OCI-LY3 (cell line): ENCODE data around the gene CDNF.

Experiments
- H2AFZ ChIP-seq: fragments of 200-600, 300-600 bp; shearing (Covaris generic); 2 replicates; pipeline ENCODE4 v1.6.0; 2014; ENCODE audit warnings: antibody characterized with exemption, low read depth, low read length
- H3K27ac ChIP-seq: fragments of 200-600, 300-600 bp; sonication (generic); 2 replicates; pipeline ENCODE4 v1.5.1; 2014; ENCODE audit warnings: mild to moderate bottlenecking, low read length, moderate library complexity, mixed read lengths
- H3K27me3 ChIP-seq: fragments of 200-600, 300-600 bp; sonication (generic); 2 replicates; pipeline ENCODE4 v1.6.1; 2014; ENCODE audit warnings: low read depth, low read length, mixed read lengths
- H3K36me3 ChIP-seq: fragments of 200-600, 300-600 bp; sonication (generic); replicated peaks from 2 replicates; pipeline ENCODE3; 2014; ENCODE audit warnings: low read depth, low read length, mixed read lengths
- H3K4me1 ChIP-seq: fragments of 300-600, 200-600 bp; sonication (generic); 2 replicates; pipeline ENCODE4 v1.6.1; 2014; ENCODE audit warnings: low read length, mixed read lengths
- H3K4me2 ChIP-seq: fragments of 200-600, 300-600 bp; sonication (generic); 2 replicates; pipeline ENCODE4 v1.6.1; 2014; ENCODE audit warnings: low read length, mixed read lengths
- H3K4me3 ChIP-seq: fragments of 300-600, 200-600 bp; sonication (generic); 2 replicates; pipeline ENCODE4 v1.5.1; 2014; ENCODE audit warnings: antibody characterized with exemption, mild to moderate bottlenecking, low read length, moderate library complexity
- H3K79me2 ChIP-seq: fragments of 300-600, 200-600 bp; shearing (Covaris generic); 2 replicates; pipeline ENCODE4 v1.6.1; 2014; ENCODE audit warnings: mild to moderate bottlenecking, low read length, mixed read lengths
- H3K9ac ChIP-seq: fragments of 300-600, 200-600 bp; shearing (Covaris generic); 2 replicates; pipeline ENCODE4 v1.6.0; 2014; ENCODE audit warnings: mild to moderate bottlenecking, low read length, moderate library complexity
- H3K9me3 ChIP-seq: fragments of 200-600, 300-600 bp; shearing (Covaris generic); 2 replicates; pipeline ENCODE4 v1.6.1; 2014; ENCODE audit warnings: low read length, mixed read lengths; ENCODE audit not compliant: insufficient read depth
- H4K20me1 ChIP-seq: fragments of 200-600, 300-600 bp; sonication (generic); 2 replicates; pipeline ENCODE4 v1.6.1; 2016; ENCODE audit warnings: low read length, mixed read lengths; ENCODE audit not compliant: insufficient read depth
- CTCF ChIP-seq: fragments of 200-600, 300-600 bp; sonication (generic); IDR thresholded peaks from 2 replicates; pipeline ENCODE4 v1.5.1; 2014; ENCODE audit warnings: antibody characterized with exemption, low read length, low read depth
- EZH2phosphoT487 ChIP-seq: fragments of 200-600 bp; shearing (Covaris generic); IDR thresholded peaks from 2 replicates; pipeline ENCODE4 v1.6.1; 2018; ENCODE audit warnings: antibody characterized with exemption, mixed run types, low read depth

Gene CDNF

GRCh38 chr10:14837757-14838581 lies at the start of gene CDNF, which contains the start of the genes HSPA14 and MSANTD7:
Gene CDNF (minus strand): TSS chr10:14838037. CDS start chr10:14837946, 91 bp downstream.
Gene HSPA14 (plus strand): TSS chr10:14838306. CDS start chr10:14838403, 97 bp downstream.
Gene MSANTD7 (plus strand): TSS chr10:14838306. CDS start chr10:14842285, 3,979 bp downstream.
- Histone ChIP-seq H2AFZ (peak within 1 kb of the TSS; percentile 87), H3K27ac (peak within 1 kb of the TSS; percentile 59), H3K36me3 (peaks cover 23% of the 10 kb centered on the region), H3K4me3 (peak within 1 kb of the TSS; percentile 98), H3K79me2 (peaks cover 32% of the 10 kb centered on the region), H3K9ac (peak within 1 kb of the TSS; percentile 94), H3K4me2 (peak within 1 kb of the TSS; percentile 96), H3K9me3 (no peaks in the 10 kb centered on the region), H3K4me1 (peaks cover 9% of the 10 kb centered on the region), H4K20me1 (0 out of 2 replicates have a peak, but pooled peaks cover 4% of the 10 kb centered on the region), H3K27me3 (no peaks in the 10 kb centered on the region)
- TF ChIP-seq CTCF (no peak), EZH2phosphoT487 (no peak)

GRCh38 chr10:14884082-14884481 lies 46.2 kb upstream of the CDNF start:
- H3K4me3 ChIP-seq, result no peak overlapping the region
- no peaks in the 10 kb centered on the region for H3K9me3 ChIP-seq
- no peak overlapping the region for H3K27ac ChIP-seq
- no peaks in the 10 kb centered on the region for H3K27me3 ChIP-seq
- no peak overlapping the region for H2AFZ ChIP-seq
- no peak for TF ChIP-seq EZH2phosphoT487
- no peak for TF ChIP-seq CTCF
- peaks cover 93% of the 10 kb centered on the region for H3K79me2 ChIP-seq
- H3K4me1 ChIP-seq, result peaks cover 22% of the 10 kb centered on the region
- H3K36me3 ChIP-seq, result peaks cover 30% of the 10 kb centered on the region
- peaks cover 11% of the 10 kb centered on the region; the same call in 1 of the 2 replicates for H4K20me1 ChIP-seq
- no peak overlapping the region for H3K9ac ChIP-seq
- no peak overlapping the region for H3K4me2 ChIP-seq

- Histone ChIP-seq H3K79me2 (peaks cover 81% of the 10 kb centered on the region), H3K9ac (peak overlapping the region; percentile 81; the same call in 1 of the 2 replicates), H3K36me3 (peaks cover 15% of the 10 kb centered on the region), H3K4me1 (peaks cover 28% of the 10 kb centered on the region), H3K27me3 (no peaks in the 10 kb centered on the region), H3K27ac (no peak overlapping the region), H3K9me3 (no peaks in the 10 kb centered on the region), H3K4me3 (peak overlapping the region; percentile 99), H4K20me1 (0 out of 2 replicates have a peak, but pooled peaks cover 3% of the 10 kb centered on the region), H3K4me2 (peak overlapping the region; percentile 91), H2AFZ (no peak overlapping the region)
- no peak for TF ChIP-seq CTCF
- no peak for TF ChIP-seq EZH2phosphoT487
These were observed 42.4 kb upstream of the CDNF start for GRCh38 chr10:14880229-14880628.

GRCh38 chr10:14879928-14880193 lies 42.0 kb upstream of the CDNF start:
- no peaks in the 10 kb centered on the region for H3K9me3 ChIP-seq

More at GRCh38 chr10:14879928-14880193, 42.0 kb upstream of the CDNF start:
- Histone ChIP-seq H3K79me2 (peaks cover 78% of the 10 kb centered on the region), H3K9ac (peak overlapping the region; percentile 81), H3K4me2 (peak overlapping the region; percentile 91), H4K20me1 (0 out of 2 replicates have a peak, but pooled peaks cover 3% of the 10 kb centered on the region), H2AFZ (no peak overlapping the region), H3K27ac (no peak overlapping the region), H3K4me3 (peak overlapping the region; percentile 99), H3K36me3 (peaks cover 14% of the 10 kb centered on the region), H3K4me1 (peaks cover 28% of the 10 kb centered on the region), H3K27me3 (no peaks in the 10 kb centered on the region)
- TF ChIP-seq CTCF (no peak), EZH2phosphoT487 (no peak)
